Keratinocyte (primary cell): ENCODE measurements around the gene ARHGAP22.

Experiments used
- CTCF ChIP-seq, 3 experiments: IDR thresholded peaks in 1 of 3; conservative IDR thresholded peaks in 1 of 3; optimal IDR thresholded peaks in 1 of 3; 2 replicates in 2 of 3; 3 replicates in 1 of 3; pipeline versions ENCODE3 to v1.5.1; 2011; ENCODE audit warnings: low read length in 3 of 3, mild to moderate bottlenecking in 3 of 3, moderate library complexity in 2 of 3, control low read depth in 1 of 3, inconsistent platforms in 1 of 3; ENCODE audit not compliant: insufficient read depth in 2 of 3; ENCODE audit errors: extremely low read depth in 1 of 3
- EZH2 ChIP-seq: IDR thresholded peaks from one replicate; pipeline ENCODE4 v1.6.1; 2012; ENCODE audit warnings: inconsistent platforms, mild to moderate bottlenecking, low read length, moderate library complexity

GRCh38 chr10:48602401-48603135 is 2.3 kb downstream of the ARHGAP22 start:
- TF ChIP-seq CTCF (optimal IDR thresholded peaks at IDR 0.05 in 1 of 3, IDR thresholded peaks at IDR 0.05 in 1 of 3, conservative IDR thresholded peaks at IDR 0.05 in 1 of 3; ENCODE audit: extremely low read depth in 1 of 3, insufficient read depth in 2 of 3, low read length in 3 of 3): no peak
- TF ChIP-seq EZH2: no peak
